HepG2 (cell line): ENCODE data around the gene WIZ. TPM values are rescaled to one million over a fixed set of nuclear protein-coding genes. Genes with fewer than 3 reads are reported as not detected.
A peak's percentile ranks its signal among the peaks of the same experiment; 100 is the strongest.

Source experiments
- DPF2 ChIP-seq: sonication (generic); formaldehyde crosslinking; IDR thresholded peaks from 2 replicates; pipeline ENCODE4 v1.4.0; 2020; ENCODE audit warnings: mild to moderate bottlenecking, low read depth, missing genetic modification reagents, borderline replicate concordance
- ERF ChIP-seq: IDR thresholded peaks from 2 replicates; pipeline ENCODE4 v1.6.1; 2018; ENCODE audit warnings: missing biosample characterization, missing genetic modification reagents
- FOXJ3 ChIP-seq: sonication (generic); formaldehyde crosslinking; IDR thresholded peaks from 2 replicates; pipeline ENCODE4 v1.4.0; 2020; ENCODE audit warnings: missing genetic modification reagents, mild to moderate bottlenecking, borderline replicate concordance
- KLF16 ChIP-seq, 2 experiments: sonication (generic) in 1 of 2; formaldehyde crosslinking in 1 of 2; IDR thresholded peaks; 2 replicates each; pipeline versions ENCODE4 v1.6.1 to v1.8.0; 2016 to 2023; ENCODE audit warnings: missing genetic modification reagents in 2 of 2, missing compliant biosample characterization in 1 of 2
- MED8 ChIP-seq: sonication (generic); formaldehyde crosslinking; IDR thresholded peaks from 2 replicates; pipeline ENCODE4 v1.8.1; 2023; ENCODE audit warnings: mild to moderate bottlenecking, missing genetic modification reagents; ENCODE audit not compliant: insufficient replicate concordance
- MTF1 ChIP-seq: sonication (generic); formaldehyde crosslinking; IDR thresholded peaks from 2 replicates; pipeline ENCODE4 v1.5.0; 2020; ENCODE audit warnings: missing genetic modification reagents
- TAF15 ChIP-seq: fragments of 200-400 bp; formaldehyde crosslinking; IDR thresholded peaks from one replicate; pipeline ENCODE4 v1.6.1; 2018; ENCODE audit warnings: mild to moderate bottlenecking, low read depth, low read length; ENCODE audit not compliant: poor library complexity, severe bottlenecking
- THRA ChIP-seq: sonication (generic); formaldehyde crosslinking; IDR thresholded peaks from 2 replicates; pipeline ENCODE4 v1.4.0; 2020; ENCODE audit warnings: missing genetic modification reagents, borderline replicate concordance
- TOE1 ChIP-seq: sonication (generic); formaldehyde crosslinking; IDR thresholded peaks from 2 replicates; pipeline ENCODE4 v1.4.0; 2020; ENCODE audit warnings: mild to moderate bottlenecking, missing genetic modification reagents
- ZNF160 ChIP-seq: sonication (generic); formaldehyde crosslinking; IDR thresholded peaks from 2 replicates; pipeline ENCODE4 v1.8.0; 2022; ENCODE audit warnings: mild to moderate bottlenecking, inconsistent platforms, missing genetic modification reagents
- ZNF317 ChIP-seq: sonication (generic); formaldehyde crosslinking; IDR thresholded peaks from 2 replicates; pipeline ENCODE4 v1.5.0; 2020; ENCODE audit warnings: mild to moderate bottlenecking, missing genetic modification reagents
- ZNF513 ChIP-seq: sonication (generic); formaldehyde crosslinking; conservative IDR thresholded peaks from 2 replicates; pipeline ENCODE4 v1.5.0; 2020; ENCODE audit warnings: missing genetic modification reagents
- ZNF550 ChIP-seq: sonication (generic); formaldehyde crosslinking; IDR thresholded peaks from 2 replicates; pipeline ENCODE4 v1.4.0; 2020; ENCODE audit warnings: mild to moderate bottlenecking, missing genetic modification reagents, borderline replicate concordance
- ZNF614 ChIP-seq: IDR thresholded peaks from 2 replicates; pipeline ENCODE4 v1.6.1; 2018; ENCODE audit warnings: missing biosample characterization, missing genetic modification reagents, inconsistent platforms, borderline replicate concordance
- polyA plus RNA-seq, 8 experiments: library from polyadenylated mRNA; depleted of rRNA in 3 of 8; stranded (reverse) in 7 of 8; unstranded in 1 of 8; fragments of >200 nt; fragmentation: Illumina TruSeq in 4 of 8; extraction: Trizol in 4 of 8; gene quantifications; 2 replicates each; pipeline versions ENCODE4 v1.2.1 to v1.2.3, GENCODE V29; 2011 to 2016; ENCODE audit warnings: low read depth in 4 of 8, missing spikeins in 1 of 8, mixed read lengths in 1 of 8; ENCODE audit not compliant: insufficient read depth in 1 of 8
- total RNA-seq, 5 experiments: library from RNA; depleted of rRNA; stranded (reverse); fragments of >200 nt; fragmentation: Illumina TruSeq; extraction: Trizol; gene quantifications; 2 replicates each; pipeline ENCODE4 v1.2.3, GENCODE V29; 2016; ENCODE audit warnings: low read depth in 1 of 5
- TF ChIP-seq, protein P1 (sequence below): sonication (generic); formaldehyde crosslinking; IDR thresholded peaks from 2 replicates; pipeline ENCODE4 v1.5.1; 2020; ENCODE audit warnings: missing genetic modification reagents, mild to moderate bottlenecking, borderline replicate concordance
- TF ChIP-seq, protein P2 (sequence below): sonication (generic); formaldehyde crosslinking; conservative IDR thresholded peaks from 2 replicates; pipeline ENCODE4 v1.8.0; 2022; ENCODE audit warnings: low read depth, missing genetic modification reagents
- TF ChIP-seq, protein P3 (sequence below): sonication (generic); formaldehyde crosslinking; IDR thresholded peaks from 2 replicates; pipeline ENCODE4 v1.4.0; 2020; ENCODE audit warnings: missing genetic modification reagents

Gene WIZ
- total and polyA plus RNA-seq, 2 of the 13 experiments (the other 11 are each of a cell fraction or from before 2014, with no cell fraction given): 4.7 to 4.8 TPM

GRCh38 chr19:15379999-15380647, 69.6 kb downstream of the WIZ start (continued):
- TF ChIP-seq ZNF513: no peak
- no peak for TF ChIP-seq ERF (CRISPR knock-in tag)
- no peak for TF ChIP-seq DPF2
- TF ChIP-seq, protein P1, sequence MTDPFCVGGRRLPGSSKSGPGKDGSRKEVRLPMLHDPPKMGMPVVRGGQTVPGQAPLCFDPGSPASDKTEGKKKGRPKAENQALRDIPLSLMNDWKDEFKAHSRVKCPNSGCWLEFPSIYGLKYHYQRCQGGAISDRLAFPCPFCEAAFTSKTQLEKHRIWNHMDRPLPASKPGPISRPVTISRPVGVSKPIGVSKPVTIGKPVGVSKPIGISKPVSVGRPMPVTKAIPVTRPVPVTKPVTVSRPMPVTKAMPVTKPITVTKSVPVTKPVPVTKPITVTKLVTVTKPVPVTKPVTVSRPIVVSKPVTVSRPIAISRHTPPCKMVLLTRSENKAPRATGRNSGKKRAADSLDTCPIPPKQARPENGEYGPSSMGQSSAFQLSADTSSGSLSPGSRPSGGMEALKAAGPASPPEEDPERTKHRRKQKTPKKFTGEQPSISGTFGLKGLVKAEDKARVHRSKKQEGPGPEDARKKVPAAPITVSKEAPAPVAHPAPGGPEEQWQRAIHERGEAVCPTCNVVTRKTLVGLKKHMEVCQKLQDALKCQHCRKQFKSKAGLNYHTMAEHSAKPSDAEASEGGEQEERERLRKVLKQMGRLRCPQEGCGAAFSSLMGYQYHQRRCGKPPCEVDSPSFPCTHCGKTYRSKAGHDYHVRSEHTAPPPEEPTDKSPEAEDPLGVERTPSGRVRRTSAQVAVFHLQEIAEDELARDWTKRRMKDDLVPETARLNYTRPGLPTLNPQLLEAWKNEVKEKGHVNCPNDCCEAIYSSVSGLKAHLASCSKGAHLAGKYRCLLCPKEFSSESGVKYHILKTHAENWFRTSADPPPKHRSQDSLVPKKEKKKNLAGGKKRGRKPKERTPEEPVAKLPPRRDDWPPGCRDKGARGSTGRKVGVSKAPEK (CRISPR knock-in tag): no peak
- no peak for TF ChIP-seq TAF15
- TF ChIP-seq ZNF160: no peak
- TF ChIP-seq ZNF550 (CRISPR knock-in tag): no peak
- no peak for TF ChIP-seq MTF1 (CRISPR knock-in tag)
- no peak for TF ChIP-seq MED8 (CRISPR knock-in tag)
- no peak for TF ChIP-seq THRA
- TF ChIP-seq ZNF614: no peak
- no peak for TF ChIP-seq TOE1 (CRISPR knock-in tag)
- no peak for TF ChIP-seq FOXJ3
- TF ChIP-seq KLF16 (CRISPR knock-in tag; IDR thresholded peaks at IDR 0.05): no peak
- TF ChIP-seq, protein P2, sequence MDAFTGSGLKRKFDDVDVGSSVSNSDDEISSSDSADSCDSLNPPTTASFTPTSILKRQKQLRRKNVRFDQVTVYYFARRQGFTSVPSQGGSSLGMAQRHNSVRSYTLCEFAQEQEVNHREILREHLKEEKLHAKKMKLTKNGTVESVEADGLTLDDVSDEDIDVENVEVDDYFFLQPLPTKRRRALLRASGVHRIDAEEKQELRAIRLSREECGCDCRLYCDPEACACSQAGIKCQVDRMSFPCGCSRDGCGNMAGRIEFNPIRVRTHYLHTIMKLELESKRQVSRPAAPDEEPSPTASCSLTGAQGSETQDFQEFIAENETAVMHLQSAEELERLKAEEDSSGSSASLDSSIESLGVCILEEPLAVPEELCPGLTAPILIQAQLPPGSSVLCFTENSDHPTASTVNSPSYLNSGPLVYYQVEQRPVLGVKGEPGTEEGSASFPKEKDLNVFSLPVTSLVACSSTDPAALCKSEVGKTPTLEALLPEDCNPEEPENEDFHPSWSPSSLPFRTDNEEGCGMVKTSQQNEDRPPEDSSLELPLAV (CRISPR knock-in tag): no peak
- no peak for TF ChIP-seq ZNF317
- TF ChIP-seq, protein P3, sequence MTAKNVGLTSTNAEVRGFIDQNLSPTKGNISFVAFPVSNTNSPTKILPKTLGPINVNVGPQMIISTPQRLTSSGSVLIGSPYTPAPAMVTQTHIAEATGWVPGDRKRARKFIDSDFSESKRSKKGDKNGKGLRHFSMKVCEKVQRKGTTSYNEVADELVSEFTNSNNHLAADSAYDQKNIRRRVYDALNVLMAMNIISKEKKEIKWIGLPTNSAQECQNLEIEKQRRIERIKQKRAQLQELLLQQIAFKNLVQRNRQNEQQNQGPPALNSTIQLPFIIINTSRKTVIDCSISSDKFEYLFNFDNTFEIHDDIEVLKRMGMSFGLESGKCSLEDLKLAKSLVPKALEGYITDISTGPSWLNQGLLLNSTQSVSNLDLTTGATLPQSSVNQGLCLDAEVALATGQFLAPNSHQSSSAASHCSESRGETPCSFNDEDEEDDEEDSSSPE: 0 out of 2 replicates have a peak, but pooled peaks have one; percentile 9
